ENCODE measurements around the gene GABRR1.

The GABRR1 gene

GRCh38 chr6:89215391-89215790, 1.8 kb downstream of the GABRR1 start:
- no peak for DNase-seq (ENCODE audit: low read depth in 2 of 2)

GRCh38 chr6:89214197-89214596, 3.0 kb downstream of the GABRR1 start:
- no peak for DNase-seq (ENCODE audit: low read depth in 2 of 2)

GRCh38 chr6:89212472-89212871, 4.7 kb downstream of the GABRR1 start:
- DNase-seq (ENCODE audit: low read depth in 2 of 2): no peak

- DNase-seq (ENCODE audit: low read depth in 2 of 2): no peak
These were observed 7.7 kb downstream of the GABRR1 start for GRCh38 chr6:89209457-89209856.

GRCh38 chr6:89208551-89208950, 8.6 kb downstream of the GABRR1 start:
- DNase-seq (ENCODE audit: low read depth in 2 of 2): no peak

GRCh38 chr6:89205819-89206218, 11.3 kb downstream of the GABRR1 start:
- no peak for DNase-seq (ENCODE audit: low read depth in 2 of 2)

- DNase-seq (ENCODE audit: low read depth in 2 of 2): no peak
These were observed 13.1 kb downstream of the GABRR1 start for GRCh38 chr6:89204096-89204495.

- no peak for DNase-seq (ENCODE audit: low read depth in 2 of 2)
These were observed 16.4 kb downstream of the GABRR1 start for GRCh38 chr6:89200706-89201215.

- DNase-seq (ENCODE audit: low read depth in 2 of 2): no peak
These were observed 17.6 kb downstream of the GABRR1 start for GRCh38 chr6:89199579-89199978.

GRCh38 chr6:89198235-89198634, 18.9 kb downstream of the GABRR1 start:
- DNase-seq (ENCODE audit: low read depth in 2 of 2): no peak

- DNase-seq (ENCODE audit: low read depth in 2 of 2): no peak
These were observed 20.0 kb downstream of the GABRR1 start for GRCh38 chr6:89197141-89197540.

GRCh38 chr6:89194559-89194958, 22.6 kb downstream of the GABRR1 start:
- no peak for DNase-seq (ENCODE audit: low read depth in 2 of 2)

GRCh38 chr6:89190741-89191140, 26.4 kb downstream of the GABRR1 start:
- DNase-seq (ENCODE audit: low read depth in 2 of 2): no peak

GRCh38 chr6:89187504-89187903, 29.7 kb downstream of the GABRR1 start:
- no peak for DNase-seq (ENCODE audit: low read depth in 2 of 2)

- no peak for DNase-seq (ENCODE audit: low read depth in 2 of 2)
These were observed 30.4 kb downstream of the GABRR1 start for GRCh38 chr6:89186762-89187161.

- no peak for DNase-seq (ENCODE audit: low read depth in 2 of 2)
These were observed 32.8 kb downstream of the GABRR1 start for GRCh38 chr6:89184344-89184743.

GRCh38 chr6:89183294-89183693, 33.9 kb downstream of the GABRR1 start:
- DNase-seq (ENCODE audit: low read depth in 2 of 2): no peak

- no peak for DNase-seq (ENCODE audit: low read depth in 2 of 2)
These were observed 36.2 kb downstream of the GABRR1 start for GRCh38 chr6:89180971-89181370.

GRCh38 chr6:89180112-89180511, 37.0 kb downstream of the GABRR1 start:
- no peak for DNase-seq (ENCODE audit: low read depth in 2 of 2)

GRCh38 chr6:89173634-89174033, 43.5 kb downstream of the GABRR1 start:
- no peak for DNase-seq (ENCODE audit: low read depth in 2 of 2)

GRCh38 chr6:89172131-89172530, 45.0 kb downstream of the GABRR1 start:
- DNase-seq (ENCODE audit: low read depth in 2 of 2): no peak

GRCh38 chr6:89162047-89162371, 55.1 kb downstream of the GABRR1 start:
- no peak for DNase-seq (ENCODE audit: low read depth in 2 of 2)

GRCh38 chr6:89161326-89162046, 55.7 kb downstream of the GABRR1 start:
- DNase-seq (ENCODE audit: low read depth in 2 of 2): no peak
